ENCODE measurements around the gene FAM124B. TPM values are rescaled to one million over a fixed set of nuclear protein-coding genes. Genes with fewer than 3 reads are reported as not detected.
A peak's percentile ranks its signal among the peaks of the same experiment; 100 is the strongest.
"Not testable (repeated sequence)": the region's sequence is repeated elsewhere in the genome, so short reads cannot be mapped to it uniquely, and the experiment has no call there.

FAM124B gene
- polyA plus RNA-seq, 3 donors: 2.2 to 2.8 (median 2.3) TPM

DNA sequence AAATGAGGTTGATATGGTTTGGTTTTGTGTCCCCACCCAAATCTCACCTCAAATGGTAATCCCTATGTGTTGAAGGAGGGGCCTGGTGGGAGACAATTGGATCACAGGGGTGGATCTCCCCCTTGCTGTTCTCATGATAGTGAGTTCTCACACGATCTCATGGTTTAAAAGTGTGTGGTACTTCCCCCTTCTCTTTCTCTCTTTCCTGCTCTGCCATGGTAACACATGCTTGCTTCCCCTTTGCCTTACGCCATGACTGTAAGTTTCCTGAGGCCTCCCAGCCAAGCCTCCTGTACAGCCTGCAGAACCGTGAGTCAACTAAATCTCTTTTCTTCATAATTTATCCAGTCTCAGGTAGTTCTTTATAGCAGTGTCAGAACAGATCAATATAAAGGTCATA lies 24.7 kb upstream of the FAM124B start:
- DNase-seq (ENCODE audit: extremely low read depth in 1 of 11, low read depth in 9 of 11, low spot score in 4 of 11): no peak

DNA sequence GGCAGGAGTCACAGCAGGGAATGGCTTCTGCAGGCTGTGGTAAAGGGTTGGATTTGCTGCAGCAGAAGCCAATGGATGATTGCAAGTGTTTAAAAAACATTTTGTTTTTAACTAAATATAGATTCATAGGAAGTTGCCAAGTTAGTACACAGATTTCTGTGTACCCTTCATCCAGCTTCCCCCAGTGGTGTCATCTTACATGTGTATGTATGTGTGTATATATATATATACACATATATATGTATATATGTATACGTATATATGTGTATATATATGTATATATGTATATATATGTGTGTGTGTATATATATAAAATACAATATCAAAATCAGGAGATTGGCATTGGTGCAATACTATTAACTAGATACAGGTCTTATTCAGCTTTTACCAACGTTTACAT lies 19.2 kb upstream of the FAM124B start:
- DNase-seq (ENCODE audit: extremely low read depth in 1 of 11, low read depth in 9 of 11, low spot score in 4 of 11): no peak

DNA sequence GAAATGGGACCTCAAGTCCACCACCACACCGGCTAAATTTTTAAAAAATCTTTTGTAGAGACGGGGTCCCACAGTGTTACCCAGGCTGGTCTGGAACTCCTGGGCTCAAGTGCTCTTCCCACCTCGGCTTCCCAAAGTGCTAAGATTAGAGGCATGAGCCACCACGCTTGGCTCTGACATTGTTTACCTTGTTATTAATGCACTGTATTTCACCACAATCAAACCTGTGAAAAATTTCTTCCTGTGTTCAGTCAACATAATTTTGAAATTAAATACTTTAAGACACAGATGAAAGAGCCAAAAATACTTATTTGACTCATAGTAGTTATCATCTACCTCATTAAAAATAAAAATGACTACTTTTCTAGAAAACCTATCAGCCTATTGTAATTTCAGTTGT lies 16.0 kb upstream of the FAM124B start:
- DNase-seq (ENCODE audit: extremely low read depth in 1 of 11, low read depth in 9 of 11, low spot score in 4 of 11): no peak

DNA sequence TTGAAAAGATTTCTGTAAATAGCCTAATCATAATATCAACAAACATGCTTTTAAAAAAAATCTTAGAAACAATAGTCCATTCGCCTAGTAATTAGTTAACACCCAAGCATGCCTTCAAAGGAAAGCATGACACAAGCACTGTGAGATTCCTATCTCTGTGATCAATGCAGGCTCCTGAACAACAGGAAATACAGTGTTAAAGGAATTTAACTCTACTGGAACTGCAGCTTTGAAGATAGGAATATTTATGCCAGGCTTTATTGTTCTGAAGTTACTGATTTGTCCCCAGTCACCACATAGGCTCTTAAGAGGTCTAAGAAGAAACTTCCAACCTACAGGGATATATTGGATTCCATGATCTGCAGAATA lies 15.4 kb upstream of the FAM124B start:
- no peak for DNase-seq (ENCODE audit: extremely low read depth in 1 of 11, low read depth in 9 of 11, low spot score in 4 of 11)

DNA sequence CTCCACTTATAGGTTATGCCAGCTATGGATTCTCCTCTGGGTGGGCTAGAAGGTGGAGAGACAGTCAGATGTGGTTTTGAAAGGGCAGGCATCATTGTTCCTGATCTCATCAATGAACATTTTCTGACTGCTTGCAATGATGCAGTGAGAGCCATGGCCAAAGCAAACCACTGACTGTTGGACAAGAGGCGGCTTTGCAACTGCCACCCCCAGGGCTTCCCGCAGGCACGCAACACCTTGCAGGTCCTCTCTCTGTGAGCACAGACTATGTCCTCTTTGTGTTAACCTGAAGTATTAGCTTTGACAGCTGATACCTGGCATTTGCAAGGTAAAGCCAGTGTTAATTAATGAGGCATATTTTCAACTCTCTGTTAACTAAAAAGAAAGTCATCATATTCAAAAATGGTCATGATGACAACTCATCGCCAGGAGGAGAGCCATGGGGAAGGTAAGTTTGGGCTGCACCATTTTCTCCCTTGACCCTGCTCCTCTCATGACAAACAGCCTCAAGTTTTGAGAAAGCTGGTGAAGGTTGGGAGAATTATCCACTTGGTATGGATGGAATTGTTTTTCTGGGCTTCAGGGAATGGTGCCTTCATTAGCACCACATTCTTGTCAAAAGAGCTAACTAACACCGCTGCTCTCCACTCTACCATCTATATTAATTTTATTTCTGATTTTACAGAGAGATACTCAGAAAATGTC lies 14.9 kb upstream of the FAM124B start:
- DNase-seq (ENCODE audit: extremely low read depth in 1 of 11, low read depth in 9 of 11, low spot score in 4 of 11): no peak

DNA sequence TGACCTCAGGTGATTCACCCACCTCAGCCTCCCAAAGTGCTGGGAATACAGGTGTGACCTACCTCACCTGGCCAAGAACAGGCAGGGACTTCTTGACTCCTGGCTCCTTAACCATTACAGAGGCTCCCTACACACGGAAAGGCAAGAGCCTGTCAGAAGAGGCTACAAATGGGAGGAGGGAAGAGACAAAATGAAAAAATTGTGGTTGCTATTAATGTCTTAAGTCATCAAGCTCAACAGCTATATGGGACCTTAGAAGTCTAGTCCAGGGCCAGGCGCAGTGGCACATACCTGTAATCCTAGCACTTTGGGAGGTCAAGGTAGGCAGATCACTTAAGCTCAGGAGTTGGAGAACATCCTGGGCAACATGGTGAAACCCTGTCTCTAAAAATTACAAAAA lies 11.5 kb upstream of the FAM124B start:
- DNase-seq (ENCODE audit: extremely low read depth in 1 of 11, low read depth in 9 of 11, low spot score in 4 of 11): no peak

DNA sequence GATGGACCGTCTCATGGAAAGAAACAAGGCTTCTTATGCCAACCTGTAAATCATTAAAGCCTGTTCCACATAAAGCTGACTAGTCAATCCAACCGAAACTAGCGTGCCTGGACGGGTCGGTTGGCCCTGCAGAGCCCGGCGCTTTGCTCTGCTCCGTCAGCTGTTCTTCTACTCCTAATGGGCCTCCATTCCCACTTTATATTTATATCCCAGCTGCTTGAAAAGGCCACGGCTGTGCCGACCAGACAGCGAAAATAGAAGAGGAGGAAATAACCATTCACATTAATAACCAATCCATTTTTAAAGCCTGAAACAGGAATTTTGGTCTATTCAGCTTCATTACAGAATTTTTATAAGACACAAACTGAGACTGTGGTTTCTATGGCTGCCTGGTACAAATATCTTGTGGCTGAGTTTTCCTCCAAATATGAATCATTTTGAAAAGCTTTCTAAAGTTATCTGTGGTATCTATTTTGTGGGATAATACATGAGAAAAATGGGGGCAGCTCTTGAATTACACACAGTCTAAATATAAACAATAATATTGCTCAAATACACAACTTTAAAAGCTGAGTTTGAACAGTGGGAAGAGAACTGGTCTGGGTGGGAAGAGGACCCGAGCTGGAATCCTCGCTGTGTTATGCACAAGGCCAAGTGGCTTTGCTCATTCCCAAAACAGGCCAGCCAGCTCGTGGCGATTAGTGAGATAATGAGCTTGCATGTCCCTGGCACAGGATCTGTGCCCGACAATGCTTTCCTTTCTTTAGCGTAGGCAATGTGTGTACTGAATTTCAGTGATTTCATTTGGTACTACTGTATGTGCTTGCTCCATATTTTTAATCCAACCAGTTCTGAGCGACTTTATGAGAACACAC lies 10.5 kb upstream of the FAM124B start:
- DNase-seq (ENCODE audit: extremely low read depth in 1 of 11, low read depth in 9 of 11, low spot score in 4 of 11): peak in 8 of 11 donors; percentile 18 to 60 (median 44)

DNA sequence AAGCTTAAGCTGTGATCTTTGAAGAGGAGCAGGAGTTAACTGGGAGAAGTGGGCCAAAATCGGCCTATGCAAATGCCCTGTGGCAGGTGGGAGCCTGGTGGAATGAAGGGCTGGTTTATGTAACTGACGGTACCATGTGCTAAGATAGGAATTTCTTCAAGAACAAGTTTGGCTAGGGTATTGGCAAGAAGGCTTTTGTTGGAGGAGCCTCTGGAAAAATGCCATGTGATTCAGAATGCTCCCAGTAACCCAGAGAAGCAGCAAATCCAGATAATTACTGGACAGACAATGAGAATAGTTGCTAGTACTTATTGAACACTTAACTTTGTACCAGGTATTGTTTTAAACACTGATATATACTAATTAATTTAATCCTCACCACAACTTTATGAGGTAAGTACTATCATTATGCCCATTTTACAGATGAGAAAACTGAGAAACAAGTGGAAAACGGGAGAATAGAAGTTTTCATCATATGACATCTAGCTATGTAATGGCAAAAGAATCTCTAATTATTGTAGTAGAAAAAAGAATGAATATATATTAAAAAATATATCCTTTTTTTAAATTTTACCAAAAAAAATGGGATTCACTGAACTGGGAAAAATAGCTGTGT lies 9.1 kb upstream of the FAM124B start:
- DNase-seq (ENCODE audit: extremely low read depth in 1 of 11, low read depth in 9 of 11, low spot score in 4 of 11): no peak

DNA sequence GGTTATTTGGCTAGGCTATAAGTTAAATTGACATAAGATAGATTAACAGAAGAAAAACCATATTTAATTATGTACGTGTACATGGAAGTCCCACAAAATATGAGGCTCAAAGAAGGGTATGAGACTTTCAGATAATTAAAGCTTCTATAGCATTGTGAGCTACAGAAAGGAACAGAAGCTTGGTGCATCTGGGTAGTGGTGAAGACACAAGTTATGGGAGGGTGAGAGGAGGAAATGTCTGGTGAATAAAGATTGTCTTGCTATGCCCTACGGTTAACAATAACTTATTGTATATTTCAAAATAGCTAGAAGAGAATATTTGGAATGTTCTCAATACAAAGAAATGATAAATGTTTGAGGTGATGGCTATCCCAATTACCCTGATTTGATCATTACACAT lies 6.8 kb upstream of the FAM124B start:
- DNase-seq (ENCODE audit: extremely low read depth in 1 of 11, low read depth in 9 of 11, low spot score in 4 of 11): no peak

DNA sequence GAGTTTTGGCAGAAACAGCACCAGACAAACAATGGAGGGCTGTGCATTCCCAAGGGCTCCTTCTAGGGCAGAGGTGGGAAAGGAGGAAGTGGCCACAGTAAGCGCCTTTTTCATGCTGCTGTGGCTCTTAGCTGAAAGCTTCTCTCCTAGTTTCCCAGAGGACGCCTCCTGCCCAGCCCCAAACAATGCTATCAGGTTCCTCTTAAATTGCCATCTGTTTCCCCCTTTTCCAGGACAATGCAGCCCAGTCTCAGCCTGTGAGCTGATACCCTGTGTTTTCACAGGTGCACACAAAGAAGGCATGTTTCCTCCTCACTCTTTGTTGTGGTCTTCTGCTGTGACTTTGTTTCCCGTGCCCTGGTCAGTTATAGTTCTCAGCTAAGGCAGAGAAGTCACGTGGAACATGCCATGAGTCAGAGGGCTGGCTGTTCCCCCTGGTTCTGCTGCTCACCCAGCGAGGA lies 5.4 kb upstream of the FAM124B start:
- DNase-seq (ENCODE audit: extremely low read depth in 1 of 11, low read depth in 9 of 11, low spot score in 4 of 11): no peak

DNA sequence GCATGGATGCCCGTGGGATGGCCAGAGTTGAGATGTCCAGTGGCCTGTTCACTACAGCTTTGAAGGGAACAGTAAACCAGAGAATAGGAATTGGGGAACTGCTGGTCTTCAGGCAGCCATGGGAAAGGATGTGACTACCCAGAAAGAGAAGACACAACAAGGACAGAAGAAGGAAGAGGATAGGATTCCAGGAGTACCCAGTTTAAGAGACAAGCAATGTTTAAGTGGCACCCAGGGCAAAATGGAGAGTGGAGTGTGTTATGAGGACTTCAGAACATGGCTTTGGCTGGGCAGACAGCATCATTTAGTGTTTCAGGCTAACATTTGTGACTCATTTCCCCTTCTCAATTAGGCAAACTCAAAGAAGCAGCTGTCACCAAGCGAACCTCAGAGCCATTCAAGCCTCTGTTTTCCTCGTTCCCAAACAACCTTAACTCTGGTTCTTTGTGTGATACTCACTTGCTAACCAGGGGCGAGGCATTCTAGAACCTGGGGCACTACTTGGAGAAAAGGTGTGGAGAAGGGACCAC lies 4.0 kb upstream of the FAM124B start:
- DNase-seq (ENCODE audit: extremely low read depth in 1 of 11, low read depth in 9 of 11, low spot score in 4 of 11): no peak

DNA sequence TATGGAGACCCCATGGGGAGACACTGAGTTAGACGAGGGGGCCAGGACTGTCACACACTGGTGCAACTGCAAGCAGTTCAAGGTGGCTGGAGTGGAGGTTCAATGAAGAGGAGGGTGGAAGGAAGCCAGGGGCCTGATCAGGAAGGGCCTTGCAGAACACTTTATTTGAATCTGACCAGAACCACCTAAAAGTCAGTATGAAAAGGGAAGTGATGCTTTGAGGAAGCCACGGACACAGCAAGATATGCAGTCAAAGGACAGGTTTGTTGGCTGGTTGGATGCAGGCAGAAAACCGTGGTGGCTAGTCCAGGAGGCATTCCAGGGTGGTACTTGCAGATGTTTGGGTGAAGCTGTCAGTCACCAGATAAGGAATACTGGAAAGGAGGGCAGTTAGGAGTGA lies 3.5 kb upstream of the FAM124B start:
- DNase-seq (ENCODE audit: extremely low read depth in 1 of 11, low read depth in 9 of 11, low spot score in 4 of 11): no peak

DNA sequence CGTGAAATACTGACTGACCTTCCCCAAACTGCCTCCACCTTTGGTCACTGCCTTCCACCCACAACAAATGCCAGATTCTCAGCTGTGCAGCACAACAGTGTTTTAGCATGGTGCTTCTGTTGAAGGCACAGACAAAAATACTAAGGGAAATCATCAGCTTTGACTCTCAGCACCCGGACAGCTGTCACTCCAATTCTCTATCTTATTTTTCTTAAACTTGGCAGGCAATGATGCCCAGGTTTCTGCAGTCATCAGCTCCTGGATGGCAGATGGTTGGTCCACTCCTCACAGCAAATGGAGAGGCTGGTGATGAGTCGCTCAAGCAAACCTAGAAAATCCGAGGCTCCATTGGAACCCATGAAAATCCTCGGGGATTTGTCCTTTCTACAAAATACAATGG lies 2.9 kb upstream of the FAM124B start:
- no peak for DNase-seq (ENCODE audit: extremely low read depth in 1 of 11, low read depth in 9 of 11, low spot score in 4 of 11)

DNA sequence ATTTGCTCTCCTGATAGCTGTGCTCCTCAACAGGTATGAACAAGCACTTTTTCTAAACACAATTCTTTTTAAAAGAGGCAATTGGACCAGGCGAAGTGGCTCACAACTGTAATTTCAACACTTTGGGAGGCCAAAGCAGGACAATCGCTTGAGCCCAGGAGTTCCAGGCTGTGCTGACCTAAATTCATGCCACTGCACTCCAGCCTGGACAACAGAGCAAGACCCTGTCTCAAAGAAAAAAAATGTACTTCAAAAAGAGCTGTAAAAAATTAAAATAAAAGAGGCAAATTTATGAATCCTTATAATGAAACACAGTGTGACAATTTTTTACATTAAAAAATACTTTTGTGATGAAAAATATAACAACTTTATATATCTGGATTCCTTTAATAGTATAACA lies 1.8 kb upstream of the FAM124B start:
- no peak for DNase-seq (ENCODE audit: extremely low read depth in 1 of 11, low read depth in 9 of 11, low spot score in 4 of 11)

DNA sequence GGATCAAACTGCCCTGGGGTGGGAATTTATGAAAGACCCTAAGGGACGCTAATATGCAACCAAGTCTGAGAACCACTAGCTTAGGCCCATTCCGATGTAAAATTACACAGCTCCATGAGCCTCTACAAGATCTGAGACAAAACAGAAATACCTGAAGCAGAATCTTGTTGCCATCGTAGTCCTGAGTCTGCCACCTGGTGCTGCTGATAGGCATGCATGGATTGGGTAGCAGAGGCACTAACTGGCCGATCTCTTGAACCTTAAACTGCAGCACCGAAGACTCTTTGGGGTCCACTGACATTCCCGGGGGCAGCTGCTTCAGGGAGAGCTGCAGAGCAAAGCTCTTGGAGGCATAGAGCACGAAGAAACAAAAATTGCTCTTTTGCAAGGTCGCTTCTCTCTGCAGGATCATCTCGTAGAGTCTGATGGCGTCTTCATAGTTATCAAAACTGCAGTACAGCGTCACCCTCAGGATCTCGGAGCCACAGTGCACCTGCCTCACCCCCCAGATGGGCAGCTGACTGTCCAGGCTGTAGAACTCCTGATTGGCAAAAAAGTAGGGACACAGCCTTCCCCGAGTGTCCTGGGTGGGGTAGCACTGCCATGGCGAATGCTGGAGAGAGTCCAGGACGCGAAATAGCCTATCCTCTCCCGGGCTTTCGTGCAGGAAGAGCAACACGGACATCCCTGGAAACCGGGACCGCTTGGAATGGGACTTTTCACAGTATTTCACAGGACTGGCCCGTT lies 848 bp downstream of the FAM124B start:
- DNase-seq (ENCODE audit: extremely low read depth in 1 of 11, low read depth in 9 of 11, low spot score in 4 of 11): no peak

DNA sequence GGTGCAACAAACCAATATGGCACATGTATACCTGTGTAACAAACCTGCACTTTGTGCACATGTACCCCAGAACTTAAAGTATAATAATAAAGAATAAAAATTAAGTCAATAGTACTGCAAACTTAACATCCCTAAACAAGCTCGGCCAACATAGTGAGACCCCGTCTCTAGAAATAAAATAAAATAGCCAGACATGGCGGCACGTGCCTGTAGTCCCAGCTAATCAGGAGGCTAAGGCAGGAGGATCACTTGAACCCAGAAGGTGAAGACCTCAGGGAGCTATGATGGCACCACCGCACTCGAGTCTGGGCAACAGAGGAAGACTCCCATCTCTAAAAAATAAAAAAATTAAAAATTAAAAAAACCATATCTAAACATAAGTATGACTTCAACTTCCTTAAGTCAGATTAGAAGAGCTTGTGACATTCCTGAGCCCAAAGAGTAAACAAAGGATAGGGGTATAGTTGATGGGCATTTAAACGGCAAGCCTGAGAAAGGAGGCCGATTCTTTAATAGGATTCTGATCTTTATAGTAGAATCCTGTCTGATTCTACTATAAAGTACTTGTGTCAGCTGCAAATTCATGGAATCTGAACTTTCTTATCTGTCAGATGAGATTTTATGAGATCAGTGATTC lies 1.6 kb downstream of the FAM124B start:
- DNase-seq (ENCODE audit: extremely low read depth in 1 of 11, low read depth in 9 of 11, low spot score in 4 of 11): no peak

DNA sequence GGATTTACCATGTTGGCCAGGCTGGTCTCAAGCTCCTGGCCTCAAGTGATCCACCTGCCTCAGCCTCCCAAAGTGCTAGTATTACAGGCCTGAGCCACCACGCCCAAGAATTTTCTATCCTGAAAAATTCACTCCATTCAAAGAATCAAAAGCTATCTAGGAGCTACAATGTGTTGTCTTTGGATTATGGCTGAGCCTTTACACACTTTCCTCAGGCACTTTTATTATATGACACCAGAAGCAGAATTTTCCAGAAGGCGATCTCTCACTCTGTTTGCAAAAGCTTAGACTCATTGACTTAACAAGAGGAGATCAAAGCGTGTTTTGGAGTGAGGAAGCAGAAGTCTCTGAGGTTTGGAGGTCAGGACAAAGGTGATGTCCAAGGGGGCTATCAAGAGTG lies 3.6 kb downstream of the FAM124B start:
- DNase-seq (ENCODE audit: extremely low read depth in 1 of 11, low read depth in 9 of 11, low spot score in 4 of 11): no peak

DNA sequence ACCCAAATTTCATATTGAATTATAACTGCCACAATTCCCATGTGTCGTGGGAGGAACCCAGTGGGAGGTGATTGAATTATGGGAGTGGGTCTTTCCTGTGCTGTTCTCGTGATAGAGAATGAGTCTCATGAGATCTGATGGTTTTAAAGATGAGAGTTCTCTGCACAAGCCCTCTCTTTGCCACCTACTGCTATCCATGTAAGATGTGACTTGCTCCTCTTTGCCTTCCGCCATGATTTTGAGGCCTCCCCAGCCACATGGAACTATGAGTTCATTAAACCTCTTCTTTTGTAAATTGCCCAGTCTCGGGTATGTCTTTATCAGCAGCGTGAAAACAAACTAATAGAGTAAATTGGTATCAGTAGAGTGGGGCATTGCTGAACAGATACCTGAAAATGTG lies 4.8 kb downstream of the FAM124B start:
- DNase-seq (ENCODE audit: extremely low read depth in 1 of 11, low read depth in 9 of 11, low spot score in 4 of 11): not testable (repeated sequence)

Measured in renal cortex interstitium (tissue), 11 donors.